ENCODE measurements around the gene CYB5R2.

Gene CYB5R2

GRCh38 chr11:7637447-7638157 lies 35.7 kb downstream of the CYB5R2 start:
- DNase-seq (ENCODE audit: low spot score), result peak; percentile 75

- no peak for DNase-seq (ENCODE audit: low spot score)
Observed at GRCh38 chr11:7636350-7636749, 37.0 kb downstream of the CYB5R2 start.

DNA sequence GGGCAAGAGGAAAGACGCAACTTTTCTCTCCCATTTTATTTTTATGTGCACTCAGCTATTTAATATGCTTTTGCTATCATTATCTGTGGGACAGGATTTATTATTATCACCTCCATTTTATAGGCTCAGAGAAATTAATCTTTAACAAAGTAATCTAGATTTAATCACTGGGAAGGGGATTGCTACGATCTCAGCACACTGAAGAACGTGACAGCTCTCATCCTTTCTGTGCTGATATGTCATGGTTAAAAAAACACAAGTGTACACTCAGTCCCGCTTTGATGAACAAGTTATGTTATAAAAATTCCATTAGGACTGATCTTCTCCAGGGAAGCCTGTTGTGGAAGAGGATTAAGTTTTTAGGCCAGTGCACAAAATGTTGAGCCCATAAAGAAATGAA lies 37.6 kb downstream of the CYB5R2 start:
- DNase-seq (ENCODE audit: low spot score), result no peak

DNA sequence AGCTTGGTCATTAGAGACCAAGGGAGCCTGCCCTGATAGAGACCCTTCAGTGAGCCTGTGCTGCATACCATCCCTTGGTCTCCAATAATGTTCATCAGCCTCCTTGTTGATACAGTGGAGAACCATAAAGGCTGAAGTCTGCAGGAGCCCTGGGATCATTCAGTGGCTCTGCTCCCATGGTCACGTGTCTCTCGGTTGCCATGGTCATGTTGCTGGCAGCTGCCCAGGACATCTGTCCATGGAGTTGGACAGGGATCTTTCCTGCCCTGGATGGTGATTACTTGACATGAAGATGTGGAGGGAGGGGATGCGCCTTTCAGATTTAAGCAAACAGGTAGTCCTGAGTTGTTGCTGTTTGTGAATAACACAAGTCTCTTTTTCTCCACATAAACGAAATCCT lies 38.2 kb downstream of the CYB5R2 start:
- DNase-seq (ENCODE audit: low spot score), result no peak

DNA sequence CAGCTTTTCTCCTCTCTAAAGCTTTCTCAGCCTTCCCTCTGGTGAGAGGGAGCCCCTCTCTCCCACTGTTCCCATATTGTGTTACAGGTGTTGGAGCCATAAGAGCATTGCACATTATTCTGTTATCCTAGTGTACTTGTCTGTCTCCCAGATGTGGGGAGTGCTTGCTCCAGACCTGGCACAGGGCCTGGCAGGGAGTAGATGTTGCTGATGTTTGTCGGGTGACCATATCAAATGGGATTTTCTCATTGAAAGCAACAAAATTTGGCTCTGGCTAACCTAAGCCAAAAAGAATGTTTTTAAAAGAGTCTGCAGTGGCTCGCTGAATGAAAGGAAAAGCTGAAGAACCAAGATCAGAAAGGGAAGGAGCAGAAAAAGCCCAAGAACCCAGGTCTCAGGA lies 41.1 kb downstream of the CYB5R2 start:
- DNase-seq (ENCODE audit: low spot score), result no peak

- no peak for DNase-seq (ENCODE audit: low spot score)
Observed at GRCh38 chr11:7630002-7630401, 43.3 kb downstream of the CYB5R2 start.

DNA sequence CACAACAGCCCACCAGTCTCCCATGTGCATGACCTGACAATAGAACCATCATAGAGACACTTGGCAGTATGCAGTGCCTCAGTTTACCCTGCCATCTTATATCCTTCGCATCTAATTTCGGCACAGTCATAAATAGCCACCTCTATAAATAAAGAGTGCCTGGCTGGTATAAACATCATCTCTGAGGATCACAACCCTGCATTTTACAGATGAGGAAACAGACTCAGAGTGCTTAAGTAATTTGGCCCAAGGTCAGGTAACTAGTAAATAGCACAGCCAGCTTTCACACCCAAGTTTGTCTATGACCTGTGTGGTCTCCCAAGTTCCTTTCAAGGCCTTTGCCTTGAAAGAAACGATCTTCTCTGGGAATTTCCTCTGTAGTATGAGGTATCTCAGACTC lies 44.6 kb downstream of the CYB5R2 start:
- DNase-seq (ENCODE audit: low spot score), result no peak

- DNase-seq (ENCODE audit: low spot score), result no peak
Observed at GRCh38 chr11:7622721-7623120, 50.6 kb downstream of the CYB5R2 start.

DNA sequence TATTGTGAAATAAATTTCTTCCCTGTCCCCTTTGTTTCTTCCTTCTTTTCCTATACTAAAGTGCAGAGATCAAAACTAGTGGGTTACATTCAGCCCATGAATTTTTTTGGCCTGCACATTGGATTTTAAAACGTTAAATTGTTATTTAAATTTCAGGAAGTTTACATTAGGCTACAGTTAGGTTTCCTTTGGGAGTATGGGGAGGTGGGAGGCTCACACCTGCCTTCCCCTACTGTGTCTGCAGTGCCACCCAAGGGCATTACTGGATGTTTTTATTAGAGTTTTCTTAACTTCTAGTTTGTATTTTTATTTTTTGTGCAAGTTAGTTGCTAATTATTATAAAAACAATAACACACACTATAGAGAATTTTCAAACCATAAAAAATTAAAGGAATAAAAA lies 51.7 kb downstream of the CYB5R2 start:
- DNase-seq (ENCODE audit: low spot score), result no peak

DNA sequence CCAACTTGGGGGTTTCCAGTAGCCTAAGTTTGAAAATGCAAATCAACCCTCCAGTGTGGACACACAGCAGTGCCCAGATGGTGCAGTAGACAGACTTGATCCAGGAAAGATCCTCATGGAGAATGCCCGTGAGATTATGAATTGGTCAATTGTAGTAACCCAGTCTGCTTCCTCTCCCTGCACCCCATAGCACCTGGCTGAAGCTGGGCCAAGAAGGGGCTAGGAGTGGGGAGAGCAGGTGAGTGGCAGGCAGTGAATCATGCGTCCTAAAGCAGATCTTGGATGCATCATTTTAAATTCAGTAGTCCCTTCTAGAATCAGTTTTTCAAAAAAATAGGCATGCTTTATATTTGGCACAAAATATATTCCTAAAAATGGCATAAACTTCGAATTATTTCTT lies 52.2 kb downstream of the CYB5R2 start:
- no peak for DNase-seq (ENCODE audit: low spot score)

- DNase-seq (ENCODE audit: low spot score), result no peak
Observed at GRCh38 chr11:7619322-7619721, 54.0 kb downstream of the CYB5R2 start.

GRCh38 chr11:7617032-7617431 lies 56.3 kb downstream of the CYB5R2 start:
- DNase-seq (ENCODE audit: low spot score), result no peak

Data from AG08396 (cell line).